Fibroblast of lung (primary cell): ENCODE data around the gene SHISA8.

Source experiments
- CTCF ChIP-seq, 2 donors: IDR thresholded peaks in 1 of 2; conservative IDR thresholded peaks in 1 of 2; 1 replicate in 1 of 2; 2 replicates in 1 of 2; pipeline ENCODE4 v1.5.1; 2011 to 2012; ENCODE audit warnings: low read length in 2 of 2, control low read depth in 1 of 2, inconsistent platforms in 1 of 2, low read depth in 1 of 2, mild to moderate bottlenecking in 1 of 2
- EZH2 ChIP-seq: IDR thresholded peaks from 2 replicates; pipeline ENCODE4 v1.5.1; 2012; ENCODE audit warnings: low read length, control low read depth, mild to moderate bottlenecking; ENCODE audit errors: missing control alignments

GRCh38 chr22:41902932-41903421 is 11.9 kb downstream of the SHISA8 start:
- TF ChIP-seq CTCF (conservative IDR thresholded peaks at IDR 0.05 in 1 of 2, IDR thresholded peaks at IDR 0.05 in 1 of 2; ENCODE audit: low read depth in 1 of 2, low read length in 2 of 2), result no peak
- no peak for TF ChIP-seq EZH2
